Suppressor macrophage (primary cell): ENCODE results near the gene TMEM95.

ENCODE experiments used
- DNase-seq, 4 experiments: peaks; one replicate each; pipeline ENCODE4 v3.0.0-alpha.2; 2020 to 2022

Gene TMEM95

DNA sequence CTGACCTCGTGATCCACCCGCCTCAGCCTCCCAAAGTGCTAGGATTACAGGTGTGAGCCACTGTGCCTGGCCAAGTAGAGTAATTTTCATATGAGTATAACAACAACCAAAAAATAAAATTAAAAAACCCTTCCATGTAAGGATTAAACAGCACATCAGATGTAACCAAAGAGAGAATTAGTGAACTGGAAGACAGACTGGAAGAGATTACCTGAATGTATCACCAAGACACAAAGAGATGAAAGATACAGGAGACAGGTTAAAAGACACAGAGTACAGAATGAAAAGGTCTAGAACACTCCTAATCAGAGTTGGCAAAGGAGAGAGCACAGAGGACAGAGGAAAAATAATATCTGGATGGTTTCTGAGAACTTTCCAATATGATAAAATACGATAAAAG is 24.2 kb downstream of the TMEM95 start:
- DNase-seq = no peak

DNA sequence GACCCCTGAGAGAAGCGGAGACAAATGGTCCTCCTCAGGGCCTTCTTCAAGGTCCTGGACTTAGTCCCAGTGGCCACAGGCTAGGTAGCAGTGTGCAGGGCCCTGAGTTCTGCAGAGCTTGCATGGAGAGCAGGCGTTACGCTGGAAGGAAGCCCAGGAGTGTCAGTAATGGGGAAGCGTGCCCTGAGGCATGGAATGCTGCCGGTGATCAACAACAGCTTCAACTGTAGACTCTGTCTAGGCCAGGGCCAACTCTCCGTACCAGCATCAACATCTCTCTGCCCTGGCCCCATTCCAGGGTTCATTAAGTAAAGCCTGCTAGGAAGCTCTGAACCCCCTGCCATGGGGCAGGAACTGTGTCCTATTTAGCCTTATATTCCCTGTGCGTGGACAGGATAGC is 25.4 kb downstream of the TMEM95 start:
- peak; percentile 13 to 41 (median 40) for DNase-seq

DNA sequence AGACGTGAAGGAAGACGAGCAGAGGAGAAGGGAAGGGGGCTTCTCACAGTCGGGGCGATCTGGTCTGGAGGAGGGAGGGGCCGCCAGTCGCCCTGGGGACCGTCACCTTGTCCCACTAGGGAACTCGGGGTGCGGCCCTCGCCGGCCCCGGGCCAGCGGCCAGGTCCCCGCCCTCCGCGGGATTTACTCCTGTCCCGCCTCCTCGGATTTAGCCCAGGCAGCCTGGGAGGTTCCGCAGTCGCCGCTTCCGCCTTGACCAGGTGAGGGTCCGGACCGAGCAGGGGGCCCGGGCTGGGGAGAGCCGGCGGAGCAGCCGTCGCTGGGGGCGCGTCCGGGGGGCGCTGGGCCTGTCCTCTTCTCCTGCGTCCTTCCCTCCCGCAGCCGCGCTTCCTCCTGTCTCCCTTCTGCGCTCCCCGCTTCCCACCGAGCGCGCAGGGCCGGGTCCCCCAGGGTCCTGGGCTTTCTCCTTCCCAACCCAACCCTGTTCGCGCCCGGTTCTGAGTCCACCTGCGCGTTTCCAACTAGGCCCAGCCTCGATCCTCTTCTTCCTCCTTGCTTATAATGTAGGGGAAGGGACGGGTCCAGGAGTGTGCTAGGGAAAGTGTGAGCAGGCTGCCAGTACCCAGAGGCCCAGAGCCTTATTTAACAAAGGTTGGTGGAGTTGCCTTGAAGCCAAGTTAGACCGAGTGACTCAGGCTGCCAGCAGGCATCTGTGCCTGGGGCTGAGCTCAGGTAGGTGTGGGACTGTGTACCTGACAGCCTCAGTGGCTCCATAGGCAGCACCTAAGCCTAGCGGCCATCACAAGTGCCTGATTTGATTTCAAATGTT is 26.1 kb downstream of the TMEM95 start, which contains the start of gene TNK1:
TNK1 (plus strand) TSS at position 235 of the 829 bp plus-strand sequence. CDS start 1,838 bp downstream, outside the sequence.
- DNase-seq = peak in 1 of 4 experiments; percentile 38

DNA sequence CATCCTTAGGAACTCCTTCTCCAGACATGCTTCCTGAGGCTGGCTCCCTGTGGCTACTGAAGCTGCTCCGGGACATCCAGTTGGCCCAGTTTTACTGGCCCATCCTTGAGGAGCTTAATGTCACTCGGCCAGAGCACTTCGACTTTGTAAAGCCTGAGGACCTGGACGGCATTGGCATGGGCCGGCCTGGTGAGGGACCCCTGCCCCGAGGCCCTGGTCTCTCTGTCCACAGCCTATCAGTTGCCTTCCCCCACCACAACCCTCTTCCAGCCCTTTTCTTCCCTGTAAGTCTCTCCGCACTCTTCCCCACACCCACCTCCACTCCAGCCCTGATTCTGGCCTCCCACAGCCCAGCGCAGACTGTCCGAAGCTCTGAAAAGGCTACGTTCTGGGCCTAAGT is 27.9 kb downstream of the TMEM95 start:
- DNase-seq = no peak

DNA sequence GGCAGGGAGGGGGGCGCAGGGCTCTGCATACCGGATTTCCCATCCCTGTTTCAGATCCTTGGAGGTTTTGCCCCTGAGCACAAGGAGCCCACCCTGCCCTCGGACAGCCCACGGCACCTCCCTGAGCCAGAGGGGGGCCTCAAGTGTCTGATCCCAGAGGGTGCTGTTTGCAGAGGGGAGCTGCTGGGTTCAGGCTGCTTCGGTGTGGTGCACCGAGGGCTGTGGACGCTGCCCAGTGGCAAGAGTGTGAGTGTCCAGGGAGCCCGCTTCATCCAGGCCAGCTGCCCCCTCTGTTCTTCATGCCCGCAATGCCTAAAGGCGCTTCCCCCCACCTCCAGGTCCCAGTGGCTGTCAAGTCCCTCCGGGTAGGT is 28.4 kb downstream of the TMEM95 start:
- no peak for DNase-seq

DNA sequence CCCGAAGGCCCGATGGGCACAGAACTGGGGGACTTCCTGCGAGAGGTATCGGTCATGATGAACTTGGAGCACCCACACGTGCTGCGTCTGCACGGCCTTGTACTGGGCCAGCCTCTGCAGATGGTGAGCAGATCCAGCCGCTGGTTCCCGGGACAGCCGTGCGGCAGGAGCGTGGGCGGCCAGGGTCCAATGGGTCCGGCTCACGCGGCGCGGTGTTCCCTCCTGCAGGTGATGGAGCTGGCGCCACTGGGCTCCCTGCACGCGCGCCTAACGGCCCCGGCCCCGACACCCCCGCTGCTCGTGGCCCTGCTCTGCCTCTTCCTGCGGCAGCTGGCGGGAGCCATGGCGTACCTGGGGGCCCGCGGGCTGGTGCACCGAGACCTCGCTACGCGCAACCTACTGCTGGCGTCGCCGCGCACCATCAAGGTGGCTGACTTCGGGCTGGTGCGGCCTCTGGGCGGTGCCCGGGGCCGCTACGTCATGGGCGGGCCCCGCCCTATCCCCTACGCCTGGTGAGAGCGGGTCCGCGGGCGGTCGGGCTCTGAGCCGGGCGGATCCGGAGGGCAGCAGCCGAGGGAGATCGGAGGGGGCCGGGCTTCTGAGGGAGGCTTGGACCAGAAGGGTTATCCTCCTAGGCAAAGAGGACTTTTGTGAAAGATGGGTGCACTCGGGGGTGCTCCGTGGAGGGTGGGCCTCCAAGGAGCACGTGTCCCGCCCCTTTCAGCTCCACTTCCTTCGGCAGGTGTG is 29.0 kb downstream of the TMEM95 start:
- peak; percentile 21 to 60 (median 34) for DNase-seq

DNA sequence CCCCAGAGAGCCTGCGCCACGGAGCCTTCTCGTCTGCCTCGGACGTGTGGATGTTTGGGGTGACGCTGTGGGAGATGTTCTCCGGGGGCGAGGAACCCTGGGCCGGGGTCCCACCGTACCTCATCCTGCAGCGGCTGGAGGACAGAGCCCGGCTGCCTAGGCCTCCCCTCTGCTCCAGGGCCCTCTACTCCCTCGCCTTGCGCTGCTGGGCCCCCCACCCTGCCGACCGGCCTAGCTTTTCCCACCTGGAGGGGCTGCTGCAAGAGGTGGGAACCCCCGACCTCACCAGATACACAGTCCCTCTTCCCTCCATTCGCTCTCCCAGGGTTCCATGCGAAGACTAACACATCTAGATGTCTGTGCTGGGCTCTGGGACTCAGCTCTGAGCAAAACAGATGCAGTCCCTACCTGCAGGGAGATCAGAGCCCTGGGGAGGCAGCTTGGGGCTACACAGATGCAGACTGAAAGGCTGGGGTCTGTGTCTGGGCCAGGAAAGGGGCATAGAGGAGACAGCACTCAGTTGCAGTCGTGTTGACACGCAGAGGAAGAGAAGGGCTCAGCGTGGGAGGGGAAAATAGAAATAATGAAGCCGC is 29.6 kb downstream of the TMEM95 start:
- DNase-seq = no peak

DNA sequence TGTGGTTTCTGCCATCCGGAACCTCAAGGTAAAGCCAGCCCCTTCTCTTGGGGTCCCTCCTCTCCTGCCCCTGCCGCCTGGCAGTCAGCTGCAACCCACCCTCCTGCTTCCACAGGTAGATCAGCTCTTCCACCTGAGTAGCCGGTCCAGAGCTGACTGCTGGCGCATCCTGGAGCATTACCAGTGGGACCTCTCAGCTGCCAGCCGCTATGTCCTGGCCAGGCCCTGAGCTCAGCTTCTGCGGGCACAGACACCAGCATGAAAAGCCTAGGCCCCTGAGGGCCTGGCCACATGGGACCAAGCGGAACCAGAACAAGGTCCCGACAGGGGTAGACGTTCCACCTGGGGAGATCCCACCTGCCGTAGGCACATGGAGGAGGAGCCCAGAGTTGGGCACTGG is 33.9 kb downstream of the TMEM95 start:
- no peak for DNase-seq

DNA sequence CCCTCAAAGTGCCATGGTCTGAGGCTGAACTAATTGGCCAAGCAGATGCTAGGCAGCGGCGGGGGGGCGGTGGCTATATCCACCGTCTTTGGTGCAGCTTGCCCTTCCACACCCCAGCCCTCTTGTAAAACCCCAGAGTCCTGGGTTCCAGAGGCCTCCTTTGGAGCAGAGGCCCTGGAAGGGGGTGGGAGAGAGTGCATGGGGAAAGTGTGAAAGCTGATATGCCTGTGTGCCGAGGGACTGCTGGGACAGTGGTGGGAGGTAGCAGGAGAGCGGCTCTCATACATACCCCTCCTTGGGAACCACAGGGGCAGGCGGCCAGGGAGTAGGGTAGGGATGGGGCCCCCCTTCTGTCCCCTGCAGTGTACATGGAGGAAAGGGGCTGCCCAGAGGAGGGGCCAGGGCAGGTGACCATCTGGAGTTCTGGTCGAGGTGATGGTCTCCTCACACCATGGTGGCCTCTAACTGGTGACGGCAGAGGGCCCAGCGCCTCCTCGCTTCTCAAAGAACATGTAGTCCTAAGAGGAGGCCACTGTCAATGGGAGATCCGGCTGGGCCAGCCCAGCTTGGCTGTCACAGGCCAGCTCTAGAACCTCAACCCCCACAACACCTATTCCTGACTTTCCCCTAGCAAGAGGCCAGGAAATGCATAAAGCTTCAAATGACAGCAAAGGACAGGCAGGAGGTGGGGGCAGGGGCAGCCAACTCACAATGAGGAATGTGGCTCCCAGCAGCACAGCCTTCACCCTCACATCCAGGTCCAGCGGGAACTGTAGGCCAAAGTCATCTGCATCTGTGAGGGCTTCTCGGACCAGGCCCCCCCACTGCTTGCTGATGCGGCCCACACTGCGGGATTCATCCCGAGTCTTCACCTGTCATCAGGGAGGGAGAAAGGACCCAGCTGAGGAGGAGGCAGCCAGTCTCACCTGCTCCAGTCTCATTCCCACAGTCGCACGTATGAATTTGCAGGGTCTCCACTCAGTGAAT is 35.3 kb downstream of the TMEM95 start:
- DNase-seq = no peak

DNA sequence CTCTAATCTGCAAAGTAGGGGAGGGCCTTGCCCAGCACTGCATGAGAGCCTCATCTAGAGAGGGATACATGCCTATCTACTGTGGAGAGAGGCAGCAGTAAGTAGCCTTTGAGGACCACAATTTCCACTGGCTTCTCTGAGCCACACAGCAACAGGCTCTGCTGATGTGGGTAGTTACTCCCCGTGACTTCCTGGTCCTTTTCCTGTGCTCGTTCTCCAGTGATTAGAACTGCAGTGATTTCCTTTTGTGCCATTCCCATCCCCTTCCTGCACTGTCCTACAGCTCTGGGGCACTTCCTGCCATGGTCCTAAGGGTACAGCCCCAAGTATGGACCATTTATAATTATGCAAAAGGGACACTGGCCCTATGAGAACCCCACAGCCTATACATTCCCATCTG is 36.4 kb downstream of the TMEM95 start:
- no peak for DNase-seq

DNA sequence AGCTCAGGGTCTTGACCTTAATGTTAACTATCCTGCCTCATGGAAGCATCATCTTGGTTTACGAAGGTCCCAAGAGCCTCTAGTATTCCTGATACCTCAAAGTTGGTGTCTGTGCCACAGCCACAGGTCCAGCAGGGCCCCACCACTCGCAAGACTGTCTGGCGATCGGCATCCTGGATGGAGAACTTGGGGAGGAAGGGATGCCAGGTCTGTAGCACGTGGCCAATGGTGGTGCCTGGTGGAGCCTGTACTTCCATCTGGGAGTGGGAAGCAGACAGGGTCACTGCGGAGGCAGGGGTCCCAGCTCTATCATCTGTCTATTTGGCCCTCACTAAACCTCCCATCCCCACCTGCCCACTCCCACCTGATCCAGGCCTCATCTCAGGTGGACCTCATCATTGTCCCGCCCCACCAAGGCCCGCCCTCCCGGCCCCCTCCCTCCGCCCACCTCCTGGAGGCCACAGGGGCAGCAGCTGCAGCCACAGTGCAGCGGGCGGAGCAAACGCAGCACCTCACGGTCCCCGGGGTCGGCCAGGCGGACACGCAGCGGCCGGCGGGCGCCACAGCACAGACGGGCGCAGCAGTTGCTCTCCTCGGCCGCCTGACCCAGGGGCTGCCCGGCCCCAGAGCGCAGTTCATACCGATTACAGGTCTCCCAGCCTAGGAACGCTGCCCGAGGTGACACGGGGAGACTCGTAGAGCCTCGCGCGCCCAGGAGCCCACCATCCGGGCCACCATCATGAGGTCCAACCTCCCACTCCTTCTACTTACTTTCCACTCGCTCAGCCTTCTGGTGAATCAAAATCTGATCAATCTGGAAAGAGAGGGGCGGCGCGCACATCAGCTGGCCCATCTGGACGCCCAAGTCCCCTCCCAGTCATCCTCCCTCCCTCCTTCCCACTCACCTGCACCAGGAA is 38.0 kb downstream of the TMEM95 start:
- no peak for DNase-seq

DNA sequence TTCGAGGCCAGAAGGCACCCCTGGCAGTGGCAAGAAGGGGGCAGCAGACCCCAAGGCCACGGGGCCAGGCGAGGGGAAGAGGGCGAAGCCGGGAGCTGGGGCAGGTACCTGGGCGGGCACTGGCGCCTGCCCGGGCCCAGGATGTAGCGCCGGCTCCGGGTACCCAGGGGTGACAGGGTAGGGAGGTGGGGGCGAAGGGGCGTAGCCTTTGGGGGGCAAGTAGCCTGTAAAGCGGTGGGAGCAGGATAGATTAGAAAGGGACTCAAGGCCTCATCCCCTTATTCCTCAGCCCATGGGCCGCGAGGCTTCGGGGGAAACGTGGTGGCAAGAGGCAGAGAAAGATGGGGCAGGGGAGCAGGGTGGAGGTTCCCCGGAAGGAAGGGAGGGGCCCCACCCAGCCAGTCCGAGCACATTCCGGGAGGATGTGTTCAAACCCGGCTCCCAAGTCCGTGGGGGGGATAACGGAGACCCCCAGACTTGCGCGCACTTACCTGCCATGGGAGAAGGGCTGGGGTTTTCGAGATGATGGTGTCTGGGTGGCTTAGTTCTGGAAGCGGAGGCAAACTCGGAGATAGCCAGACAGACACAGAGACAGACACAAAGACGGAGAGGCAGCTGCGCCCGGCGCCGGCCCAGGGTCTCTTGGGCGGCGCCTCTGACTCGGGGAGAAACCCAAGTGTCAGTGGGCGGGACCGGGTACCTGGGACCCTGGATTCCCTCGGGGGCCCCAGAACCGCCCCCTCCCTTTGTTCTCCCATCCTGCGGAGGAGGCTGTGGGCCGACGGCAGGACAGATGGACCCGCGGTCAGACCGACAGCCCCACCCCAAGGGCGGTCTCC is 38.9 kb downstream of the TMEM95 start:
- peak in 2 of 4 experiments; percentile 14 to 31 for DNase-seq

DNA sequence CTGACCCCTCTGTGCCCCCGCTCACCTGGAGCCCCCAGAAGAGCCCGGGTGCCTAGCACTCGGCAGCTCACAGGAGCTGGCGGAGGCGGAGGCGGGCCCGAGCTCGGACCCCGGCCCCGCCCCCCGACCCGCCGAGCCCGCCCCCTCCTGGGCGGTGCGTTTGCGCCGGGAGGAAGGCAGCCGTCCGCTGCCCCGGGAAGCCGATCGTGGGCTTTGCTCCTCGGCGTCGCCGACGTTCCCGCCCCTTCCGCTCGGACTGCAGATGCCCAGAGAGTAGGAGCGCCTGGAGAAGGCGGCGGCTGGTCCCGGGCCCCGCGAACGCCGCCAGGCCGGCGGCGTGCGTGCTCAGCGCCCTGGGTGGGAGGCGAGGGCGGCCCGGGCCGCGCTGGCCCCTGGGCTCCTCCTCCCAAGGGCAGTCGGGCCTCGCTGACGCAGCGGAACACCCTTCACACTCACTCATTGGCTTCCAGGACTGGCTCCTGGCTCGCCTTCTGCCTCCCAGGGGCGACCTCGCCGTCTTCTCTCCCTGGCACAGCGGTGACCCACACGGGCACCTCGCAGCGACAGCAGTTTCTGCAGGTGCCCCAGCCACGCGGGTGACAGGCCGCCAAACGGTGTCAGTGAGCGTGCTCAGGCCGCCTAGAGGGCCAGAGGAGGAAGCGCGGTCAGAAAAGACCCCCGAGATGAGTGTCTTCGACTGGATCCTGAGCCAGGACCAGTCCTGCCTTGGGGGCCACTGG is 39.7 kb downstream of the TMEM95 start, which contains the start of gene PLSCR3:
PLSCR3 (minus strand) TSS at position 74 of the 740 bp plus-strand sequence. CDS start 415 bp downstream, outside the sequence.
- peak; percentile 85 to 95 (median 93) for DNase-seq

DNA sequence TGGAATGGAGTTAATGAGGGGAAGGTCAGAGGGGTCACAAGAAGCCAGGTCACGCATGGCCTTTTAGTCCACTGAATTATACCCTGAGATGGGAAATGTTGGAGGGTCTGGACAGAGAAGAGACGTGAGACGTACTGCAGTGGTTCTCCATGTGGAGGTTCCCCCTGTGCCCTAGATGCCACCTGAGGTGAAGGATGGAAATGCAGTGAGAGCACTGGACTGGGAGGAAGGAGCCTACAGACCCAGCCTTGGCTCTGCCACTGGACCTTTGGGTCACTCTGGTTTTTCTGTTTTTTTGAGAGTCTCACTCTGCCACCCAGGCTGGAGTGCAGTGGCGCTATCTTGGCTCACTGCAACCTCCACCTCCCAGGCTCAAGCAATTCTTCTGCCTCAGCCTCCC is 41.2 kb downstream of the TMEM95 start:
- no peak for DNase-seq

DNA sequence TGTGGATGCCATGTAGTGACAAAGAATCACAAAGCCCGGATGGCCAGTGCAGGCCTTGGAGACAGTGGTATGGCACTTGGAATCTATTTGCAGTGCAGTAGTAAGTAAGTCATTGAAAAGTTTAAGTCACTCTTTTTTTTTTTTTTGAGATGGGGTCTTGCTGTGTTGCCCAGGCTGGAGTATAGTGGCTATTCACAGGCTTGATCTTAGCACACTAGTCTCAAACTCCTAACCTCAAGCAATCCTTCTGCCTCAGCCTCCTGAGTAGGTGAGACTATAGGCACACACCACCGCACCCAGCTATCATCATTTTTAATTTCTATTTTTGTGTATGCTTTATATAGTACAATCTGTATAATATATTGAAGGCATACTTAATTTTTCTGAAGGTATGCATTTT is 43.7 kb downstream of the TMEM95 start:
- DNase-seq = no peak

DNA sequence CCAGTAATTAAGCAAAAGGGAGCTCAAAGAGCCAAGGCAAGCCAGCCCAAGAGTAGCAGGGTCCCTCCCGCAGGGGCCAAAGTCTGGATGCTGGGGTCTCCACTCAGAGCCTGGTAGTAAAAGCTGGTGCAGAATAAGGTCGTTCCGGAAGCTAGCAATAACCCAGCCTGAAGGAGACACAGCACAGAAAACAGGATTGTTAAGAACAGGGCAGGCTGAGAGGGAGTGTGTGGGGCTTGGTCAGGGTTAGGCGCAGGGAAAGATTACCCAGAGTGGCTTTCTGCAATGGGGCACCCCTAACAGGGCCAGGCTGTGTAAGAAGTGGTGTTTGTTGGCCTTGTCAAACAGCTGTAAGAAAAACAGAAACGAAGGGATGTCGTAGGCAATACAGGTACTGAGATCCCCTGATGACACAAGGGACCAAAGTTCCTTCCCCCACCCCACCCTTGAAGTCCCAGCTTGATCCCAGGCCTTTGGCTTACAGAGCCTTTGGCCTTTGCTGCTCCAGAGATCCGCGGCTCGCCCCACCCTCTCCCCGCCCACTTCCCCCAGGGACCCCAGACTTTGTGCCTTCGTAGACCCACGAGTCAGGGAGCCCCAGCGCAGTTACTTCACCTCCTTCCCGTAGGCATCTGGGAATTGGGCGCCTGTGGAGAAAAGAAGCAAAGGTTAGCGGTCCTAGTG is 48.2 kb downstream of the TMEM95 start:
- DNase-seq = peak in 2 of 4 experiments; percentile 11 to 33

DNA sequence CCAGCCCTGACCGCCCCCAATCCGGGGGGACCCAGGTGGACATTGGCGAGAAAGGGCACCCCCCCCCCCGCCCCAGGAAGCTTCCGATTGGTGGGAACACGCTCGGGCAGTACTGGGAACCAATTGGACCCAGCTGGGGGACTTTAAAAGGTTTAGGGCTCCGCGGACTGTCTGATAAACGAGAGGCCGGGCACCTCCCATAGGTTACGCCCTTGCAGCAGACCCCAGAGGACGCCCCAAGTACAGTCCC is 48.7 kb downstream of the TMEM95 start:
- no peak for DNase-seq

DNA sequence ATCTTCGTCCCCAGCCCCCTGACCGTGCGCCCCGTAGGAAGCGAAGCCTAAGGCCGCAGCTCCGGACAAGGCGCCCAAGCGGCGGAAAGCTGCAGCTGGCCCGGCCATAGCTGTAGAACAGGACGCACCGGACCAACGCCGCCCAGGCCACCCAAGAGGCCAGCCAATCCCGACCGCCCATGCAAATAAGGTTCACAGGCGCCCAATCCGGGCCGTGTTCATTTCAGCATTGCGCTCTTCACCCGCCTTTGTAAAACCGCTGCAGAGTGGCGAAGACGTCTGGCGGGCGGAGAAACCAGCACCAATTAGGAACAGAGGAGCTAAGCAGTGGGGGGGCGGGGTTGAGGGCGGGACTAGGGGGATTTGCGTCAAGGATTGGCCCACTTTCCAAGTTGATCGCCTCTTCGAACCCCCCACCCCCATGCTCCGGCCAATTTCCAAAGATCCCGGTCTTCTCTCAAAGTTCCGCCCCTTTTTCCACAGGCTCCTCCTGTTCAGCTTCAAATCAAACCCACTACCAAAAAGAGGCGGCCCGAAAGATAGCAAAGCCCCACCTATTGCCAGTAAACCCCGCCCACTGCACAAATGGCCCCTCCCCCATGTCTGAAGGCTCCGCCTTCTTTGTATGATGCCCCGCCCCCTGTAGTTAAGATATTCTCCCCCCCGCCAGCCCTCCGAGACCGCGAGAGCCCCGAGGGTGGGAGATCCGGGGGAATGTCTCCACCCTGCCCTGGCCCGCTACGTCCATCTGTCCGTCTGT is 49.2 kb downstream of the TMEM95 start, which contains the start of gene TMEM256:
TMEM256 (minus strand) TSS at position 121 of the 760 bp plus-strand sequence; CDS start at position 108, 13 bp downstream.
- DNase-seq = peak; percentile 99
